Measurements from ENCODE around the gene KCNJ15.
A peak's percentile ranks its signal among the peaks of the same experiment; 100 is the strongest.

Gene KCNJ15

GRCh38 chr21:38297194-38297631 lies 40.4 kb downstream of the KCNJ15 start:
- TF ChIP-seq OSR1 (CRISPR knock-in tag; IDR thresholded peaks at IDR 0.05) (no peak), ZFP30 (CRISPR knock-in tag; IDR thresholded peaks at IDR 0.05) (no peak), ESRRG (CRISPR knock-in tag; IDR thresholded peaks at IDR 0.05) (no peak), SNAI2 (CRISPR knock-in tag; IDR thresholded peaks at IDR 0.05) (no peak)
- ATAC-seq: peak; percentile 89

GRCh38 chr21:38297871-38298270 lies 41.1 kb downstream of the KCNJ15 start:
- TF ChIP-seq PATZ1 (CRISPR knock-in tag; IDR thresholded peaks at IDR 0.05; ENCODE audit: borderline replicate concordance): no peak
- TF ChIP-seq ESRRG (CRISPR knock-in tag; IDR thresholded peaks at IDR 0.05): no peak
- no peak for TF ChIP-seq ZFP30 (CRISPR knock-in tag; IDR thresholded peaks at IDR 0.05)
- TF ChIP-seq TSHZ2 (CRISPR knock-in tag; IDR thresholded peaks at IDR 0.05): no peak
- no peak for TF ChIP-seq POU6F1 (CRISPR knock-in tag; IDR thresholded peaks at IDR 0.05; ENCODE audit: borderline replicate concordance, low read depth)
- no peak for TF ChIP-seq ARNTL (CRISPR knock-in tag; IDR thresholded peaks at IDR 0.05; ENCODE audit: borderline replicate concordance, low read depth)
- no peak for ATAC-seq

- no peak for ATAC-seq
- no peak for TF ChIP-seq ESRRG (CRISPR knock-in tag; IDR thresholded peaks at IDR 0.05)
- no peak for TF ChIP-seq TOX (CRISPR knock-in tag; IDR thresholded peaks at IDR 0.05; ENCODE audit: borderline replicate concordance)
- no peak for TF ChIP-seq TSHZ2 (CRISPR knock-in tag; IDR thresholded peaks at IDR 0.05)
- no peak for TF ChIP-seq ZNF565 (CRISPR knock-in tag; conservative IDR thresholded peaks at IDR 0.05; ENCODE audit: low read depth)
- no peak for TF ChIP-seq ZNF70 (CRISPR knock-in tag; IDR thresholded peaks at IDR 0.05)
- TF ChIP-seq RARB (CRISPR knock-in tag; IDR thresholded peaks at IDR 0.05): no peak
- no peak for TF ChIP-seq ZFP30 (CRISPR knock-in tag; IDR thresholded peaks at IDR 0.05)
- TF ChIP-seq POU6F1 (CRISPR knock-in tag; IDR thresholded peaks at IDR 0.05; ENCODE audit: borderline replicate concordance, low read depth): no peak
- TF ChIP-seq ZC3H10 (CRISPR knock-in tag; IDR thresholded peaks at IDR 0.05): no peak
- no peak for TF ChIP-seq CREB5 (CRISPR knock-in tag; IDR thresholded peaks at IDR 0.05; ENCODE audit: low read depth)
- TF ChIP-seq ARNTL (CRISPR knock-in tag; IDR thresholded peaks at IDR 0.05; ENCODE audit: borderline replicate concordance, low read depth): no peak
- TF ChIP-seq BACH2 (CRISPR knock-in tag; IDR thresholded peaks at IDR 0.05; ENCODE audit: borderline replicate concordance): no peak
- TF ChIP-seq GLIS3 (CRISPR knock-in tag; IDR thresholded peaks at IDR 0.05): no peak
- TF ChIP-seq CSDC2 (CRISPR knock-in tag; IDR thresholded peaks at IDR 0.05): no peak
Measured at GRCh38 chr21:38298832-38299231, 42.0 kb downstream of the KCNJ15 start.

All from SK-N-SH treated with all-trans-retinoic acid at 6 μM for 48 hours (cell line).